Panc1 (cell line): Measurements from ENCODE around the gene CKLF. TPM values are rescaled to one million over a fixed set of nuclear protein-coding genes. Genes with fewer than 3 reads are reported as not detected.

ENCODE experiments used
- ATAC-seq: fragments of 200-7000 bp; cut with Tn5 transposase; 2 replicates; pipeline ENCODE4 v1.9.1; 2020; ENCODE audit warnings: mild to moderate bottlenecking, moderate library complexity
- BruUV-seq: library from RNA; stranded (reverse); fragments of 400-500 nt; replicated peaks from 2 replicates; lab custom pipeline; 2021; lab: Mats Ljungman, UMichigan
- CTCF ChIA-PET: fragments of 300-600 bp; sonication (Branson Sonifier 250); formaldehyde crosslinking; loops from one replicate; lab custom pipeline; 2022; ENCODE audit warnings: antibody characterized with exemption; lab: Charles Lee
- POLR2A ChIA-PET: fragments of 300-600 bp; sonication (Branson Sonifier 250); formaldehyde crosslinking; loops from one replicate; lab custom pipeline; 2022; ENCODE audit warnings: antibody characterized with exemption; lab: Charles Lee
- DNase-seq: peaks from one replicate; pipeline ENCODE4 v3.0.0-alpha.2; 2010; ENCODE audit warnings: low read depth, low spot score
- H3K27ac ChIP-seq: 2 replicates; pipeline ENCODE4 v1.5.1; 2011; ENCODE audit warnings: mild to moderate bottlenecking, low read length, inconsistent platforms
- H3K27me3 ChIP-seq: fragments of 200-500 bp; sonication (Bioruptor generic); 2 replicates; pipeline ENCODE4 v1.6.0; 2014; ENCODE audit warnings: low read length, inconsistent platforms; ENCODE audit not compliant: control insufficient read depth, insufficient read depth
- H3K36me3 ChIP-seq: fragments of 200-500 bp; sonication (Bioruptor generic); 2 replicates; pipeline ENCODE4 v1.5.1; 2014; ENCODE audit warnings: inconsistent platforms, mild to moderate bottlenecking, low read length, moderate library complexity; ENCODE audit not compliant: control insufficient read depth, insufficient read depth
- H3K4me1 ChIP-seq: 2 replicates; pipeline ENCODE4 v1.5.1; 2011; ENCODE audit warnings: inconsistent platforms, mild to moderate bottlenecking, low read length, moderate library complexity; ENCODE audit not compliant: control insufficient read depth, insufficient read depth
- H3K4me3 ChIP-seq, 2 experiments: 2 replicates each; pipeline ENCODE4 v1.5.1; 2011 to 2012; ENCODE audit warnings: low read depth in 2 of 2, low read length in 2 of 2, mild to moderate bottlenecking in 2 of 2, inconsistent platforms in 1 of 2, moderate library complexity in 1 of 2
- H3K9me3 ChIP-seq: fragments of 200-500 bp; sonication (Bioruptor generic); 2 replicates; pipeline ENCODE4 v1.5.1; 2014; ENCODE audit warnings: low read depth, mild to moderate bottlenecking, inconsistent platforms, low read length, moderate library complexity; ENCODE audit not compliant: control insufficient read depth, insufficient read depth
- POLR2AphosphoS5 ChIP-seq: IDR thresholded peaks from 2 replicates; pipeline ENCODE4 v1.6.1; 2012; ENCODE audit warnings: mild to moderate bottlenecking, low read depth, low read length, moderate library complexity
- SIN3A ChIP-seq: IDR thresholded peaks from 2 replicates; pipeline ENCODE4 v1.6.1; 2012; ENCODE audit warnings: low read depth, mild to moderate bottlenecking, low read length, moderate library complexity, borderline replicate concordance; ENCODE audit not compliant: insufficient read depth
- TCF7L2 ChIP-seq: IDR thresholded peaks from 2 replicates; pipeline ENCODE4 v1.6.1; 2011; ENCODE audit warnings: mild to moderate bottlenecking, low read depth, low read length, inconsistent platforms
- in situ Hi-C: cut with HindIII; loops from 2 replicates; pipeline ENCODE4 v1.10.0; 2016; ENCODE audit warnings: low sequenced_read_pairs, low pct_unique_long_range_greater_than_20kb
- intact Hi-C: fragments of 100-400 bp; cut with micrococcal nuclease; formaldehyde crosslinking; loops from one replicate; pipeline ENCODE4 v1.10.0; 2022; ENCODE audit not compliant: unreplicated experiment
- total RNA-seq: library from RNA; stranded (reverse); gene quantifications from one replicate; pipeline ENCODE4 v1.2.1, GENCODE V29; 2021; ENCODE audit not compliant: unreplicated experiment
- TF ChIP-seq, protein P1 (sequence below), 2 experiments: IDR thresholded peaks; 2 replicates each; pipeline ENCODE4 v1.6.1; 2011 to 2012; ENCODE audit warnings: low read depth in 2 of 2, control low read depth in 1 of 2, low read length in 1 of 2, mild to moderate bottlenecking in 1 of 2, moderate library complexity in 1 of 2; ENCODE audit not compliant: insufficient read depth in 1 of 2
- TF ChIP-seq, protein P2 (sequence below): fragments of 450-650 bp; IDR thresholded peaks from 2 replicates; pipeline ENCODE4 v1.5.1; 2017; ENCODE audit warnings: mild to moderate bottlenecking

Gene CKLF
- total RNA-seq, 1 experiment from 2014 or later = 88.1 TPM

DNA sequence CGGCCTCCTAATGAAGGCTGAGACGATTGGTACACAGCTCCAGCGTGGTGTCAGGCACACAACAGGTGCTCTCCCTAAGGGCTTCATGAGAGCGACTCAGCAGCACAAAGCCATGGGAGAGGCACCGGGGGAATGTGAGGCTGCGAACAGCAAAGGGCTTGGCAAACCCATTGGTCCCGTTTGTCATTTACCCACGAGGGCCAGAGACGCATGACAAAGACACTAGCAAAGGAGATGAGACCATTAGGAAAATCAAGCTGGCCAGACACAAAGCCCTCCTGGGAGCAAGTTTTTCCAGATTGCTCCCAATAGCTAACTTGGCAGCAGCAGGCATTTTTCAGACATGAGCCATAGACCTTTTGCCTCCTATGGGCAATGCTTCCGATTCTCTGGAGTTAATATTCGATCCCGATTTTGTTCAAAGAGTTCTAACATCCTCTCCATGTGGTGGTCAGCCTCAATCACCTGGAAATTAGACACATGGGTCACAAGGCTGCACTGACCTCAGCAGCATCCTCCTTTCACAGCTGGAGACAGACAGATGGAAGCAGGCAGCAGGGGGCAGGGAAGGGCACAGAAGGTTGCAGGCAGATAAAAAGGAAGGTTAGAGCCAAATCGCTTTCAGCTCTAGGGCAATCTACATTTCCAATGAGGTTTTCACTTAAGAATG, 40.6 kb upstream of the CKLF start:
- ChIA-PET POLR2A (no interaction called here), CTCF (interaction anchor here (0.6 kb wide), 1 partner anchor 39 kb away, joined by 4 read pairs; no protein-coding TSS in a partner anchor)
- peaks cover 36% of the 10 kb centered on the region for H3K4me1 ChIP-seq
- peak overlapping the region; percentile 32 for H3K27ac ChIP-seq
- H3K36me3 ChIP-seq = no peaks in the 10 kb centered on the region
- no peak overlapping the region for H3K4me3 ChIP-seq
- H3K27me3 ChIP-seq = no peaks in the 10 kb centered on the region
- ATAC-seq (peak; percentile 47; the same call in 1 of the 2 replicates), DNase-seq (no peak)
- in situ Hi-C loops (no loop called here), intact Hi-C loops (no loop called here)
- TF ChIP-seq TCF7L2 (0 out of 2 replicates have a peak, but pooled peaks have one; percentile 14), SIN3A (no peak)
- no TSS peak for BruUV-seq
- no peaks in the 10 kb centered on the region for H3K9me3 ChIP-seq

DNA sequence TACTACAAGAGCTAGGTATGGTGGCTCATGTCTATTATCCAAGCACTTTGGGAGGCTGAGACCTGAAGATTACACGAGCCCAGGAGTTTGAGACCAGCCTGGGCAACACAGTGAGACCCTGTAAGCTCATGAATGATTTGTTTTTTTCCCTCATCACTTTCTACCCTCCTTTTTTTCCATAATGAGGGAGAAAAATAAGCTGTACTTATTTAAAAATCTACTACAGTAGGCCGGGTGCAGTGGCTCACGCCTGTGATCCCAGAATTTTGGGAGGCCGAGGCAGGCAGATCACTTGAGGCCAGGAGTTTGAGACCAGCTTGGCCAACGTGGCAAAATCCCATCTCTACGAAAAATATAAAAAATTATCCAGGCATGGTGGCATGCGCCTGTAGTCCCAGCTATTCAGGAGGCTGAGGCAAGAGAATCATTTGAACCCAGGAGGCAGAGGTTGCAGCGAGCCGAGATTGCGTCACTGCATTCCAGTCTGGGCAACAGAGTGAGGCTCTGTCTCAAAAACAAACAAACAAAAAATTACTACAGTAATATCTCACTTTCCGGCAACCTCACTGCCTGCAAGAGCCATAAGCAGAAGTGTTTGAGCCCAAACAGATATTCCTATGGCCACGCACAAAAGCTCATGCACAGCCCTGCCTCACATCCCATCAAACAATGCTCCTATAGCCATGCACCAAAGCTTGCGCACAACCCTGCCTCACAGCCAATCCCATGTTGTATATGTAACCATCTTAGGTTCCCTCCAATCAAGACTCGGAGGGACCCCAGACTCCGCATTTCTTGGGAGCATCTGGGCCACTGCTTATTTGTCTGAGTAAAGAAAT, 39.9 kb upstream of the CKLF start:
- H3K27ac ChIP-seq = peak overlapping the region; percentile 32
- no peak for TF ChIP-seq TCF7L2
- no peak for TF ChIP-seq POLR2AphosphoS5
- TF ChIP-seq, protein P1, sequence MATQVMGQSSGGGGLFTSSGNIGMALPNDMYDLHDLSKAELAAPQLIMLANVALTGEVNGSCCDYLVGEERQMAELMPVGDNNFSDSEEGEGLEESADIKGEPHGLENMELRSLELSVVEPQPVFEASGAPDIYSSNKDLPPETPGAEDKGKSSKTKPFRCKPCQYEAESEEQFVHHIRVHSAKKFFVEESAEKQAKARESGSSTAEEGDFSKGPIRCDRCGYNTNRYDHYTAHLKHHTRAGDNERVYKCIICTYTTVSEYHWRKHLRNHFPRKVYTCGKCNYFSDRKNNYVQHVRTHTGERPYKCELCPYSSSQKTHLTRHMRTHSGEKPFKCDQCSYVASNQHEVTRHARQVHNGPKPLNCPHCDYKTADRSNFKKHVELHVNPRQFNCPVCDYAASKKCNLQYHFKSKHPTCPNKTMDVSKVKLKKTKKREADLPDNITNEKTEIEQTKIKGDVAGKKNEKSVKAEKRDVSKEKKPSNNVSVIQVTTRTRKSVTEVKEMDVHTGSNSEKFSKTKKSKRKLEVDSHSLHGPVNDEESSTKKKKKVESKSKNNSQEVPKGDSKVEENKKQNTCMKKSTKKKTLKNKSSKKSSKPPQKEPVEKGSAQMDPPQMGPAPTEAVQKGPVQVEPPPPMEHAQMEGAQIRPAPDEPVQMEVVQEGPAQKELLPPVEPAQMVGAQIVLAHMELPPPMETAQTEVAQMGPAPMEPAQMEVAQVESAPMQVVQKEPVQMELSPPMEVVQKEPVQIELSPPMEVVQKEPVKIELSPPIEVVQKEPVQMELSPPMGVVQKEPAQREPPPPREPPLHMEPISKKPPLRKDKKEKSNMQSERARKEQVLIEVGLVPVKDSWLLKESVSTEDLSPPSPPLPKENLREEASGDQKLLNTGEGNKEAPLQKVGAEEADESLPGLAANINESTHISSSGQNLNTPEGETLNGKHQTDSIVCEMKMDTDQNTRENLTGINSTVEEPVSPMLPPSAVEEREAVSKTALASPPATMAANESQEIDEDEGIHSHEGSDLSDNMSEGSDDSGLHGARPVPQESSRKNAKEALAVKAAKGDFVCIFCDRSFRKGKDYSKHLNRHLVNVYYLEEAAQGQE (IDR thresholded peaks at IDR 0.05; ENCODE audit: insufficient read depth in 1 of 2, low read depth in 2 of 2, low read length in 1 of 2) = no peak
- no peak for TF ChIP-seq SIN3A
- TF ChIP-seq, protein P2, sequence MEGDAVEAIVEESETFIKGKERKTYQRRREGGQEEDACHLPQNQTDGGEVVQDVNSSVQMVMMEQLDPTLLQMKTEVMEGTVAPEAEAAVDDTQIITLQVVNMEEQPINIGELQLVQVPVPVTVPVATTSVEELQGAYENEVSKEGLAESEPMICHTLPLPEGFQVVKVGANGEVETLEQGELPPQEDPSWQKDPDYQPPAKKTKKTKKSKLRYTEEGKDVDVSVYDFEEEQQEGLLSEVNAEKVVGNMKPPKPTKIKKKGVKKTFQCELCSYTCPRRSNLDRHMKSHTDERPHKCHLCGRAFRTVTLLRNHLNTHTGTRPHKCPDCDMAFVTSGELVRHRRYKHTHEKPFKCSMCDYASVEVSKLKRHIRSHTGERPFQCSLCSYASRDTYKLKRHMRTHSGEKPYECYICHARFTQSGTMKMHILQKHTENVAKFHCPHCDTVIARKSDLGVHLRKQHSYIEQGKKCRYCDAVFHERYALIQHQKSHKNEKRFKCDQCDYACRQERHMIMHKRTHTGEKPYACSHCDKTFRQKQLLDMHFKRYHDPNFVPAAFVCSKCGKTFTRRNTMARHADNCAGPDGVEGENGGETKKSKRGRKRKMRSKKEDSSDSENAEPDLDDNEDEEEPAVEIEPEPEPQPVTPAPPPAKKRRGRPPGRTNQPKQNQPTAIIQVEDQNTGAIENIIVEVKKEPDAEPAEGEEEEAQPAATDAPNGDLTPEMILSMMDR = no peak
- ChIA-PET CTCF (interaction anchor here (0.6 kb wide), 1 partner anchor 38 kb away, joined by 4 read pairs; no protein-coding TSS in a partner anchor), POLR2A (no interaction called here)
- H3K4me3 ChIP-seq = no peak overlapping the region
- no peaks in the 10 kb centered on the region for H3K36me3 ChIP-seq
- intact Hi-C loops (no loop called here), in situ Hi-C loops (no loop called here)
- ATAC-seq (no peak), DNase-seq (no peak)
- peaks cover 44% of the 10 kb centered on the region for H3K4me1 ChIP-seq
- H3K9me3 ChIP-seq = no peaks in the 10 kb centered on the region
- BruUV-seq = no TSS peak
- no peaks in the 10 kb centered on the region for H3K27me3 ChIP-seq
